GM21529 (cell line): ENCODE measurements around the gene SDK1.

ENCODE experiments used
- ATAC-seq: cut with Tn5 transposase; IDR thresholded peaks from one replicate; pipeline ENCODE4 v1.9.1; 2021; ENCODE audit not compliant: unreplicated experiment

The SDK1 gene

GRCh38 chr7:4028221-4028620 lies 727.2 kb downstream of the SDK1 start:
- ATAC-seq, result no peak

GRCh38 chr7:4029941-4030340 lies 728.9 kb downstream of the SDK1 start:
- no peak for ATAC-seq

GRCh38 chr7:4030346-4030950 lies 729.4 kb downstream of the SDK1 start:
- no peak for ATAC-seq

GRCh38 chr7:4033996-4034395 lies 732.9 kb downstream of the SDK1 start:
- no peak for ATAC-seq

GRCh38 chr7:4037308-4037707 lies 736.3 kb downstream of the SDK1 start:
- no peak for ATAC-seq

GRCh38 chr7:4037877-4038276 lies 736.8 kb downstream of the SDK1 start:
- ATAC-seq, result no peak

GRCh38 chr7:4040109-4040928 lies 739.3 kb downstream of the SDK1 start:
- ATAC-seq, result no peak

GRCh38 chr7:4042402-4043045 lies 741.5 kb downstream of the SDK1 start:
- no peak for ATAC-seq

- no peak for ATAC-seq
Observed at GRCh38 chr7:4043988-4044387, 742.9 kb downstream of the SDK1 start.

- ATAC-seq, result no peak
Observed at GRCh38 chr7:4045450-4045849, 744.4 kb downstream of the SDK1 start.

- no peak for ATAC-seq
Observed at GRCh38 chr7:4045975-4046374, 744.9 kb downstream of the SDK1 start.

- no peak for ATAC-seq
Observed at GRCh38 chr7:4048336-4048735, 747.3 kb downstream of the SDK1 start.

- no peak for ATAC-seq
Observed at GRCh38 chr7:4049202-4049601, 748.1 kb downstream of the SDK1 start.

GRCh38 chr7:4050126-4050660 lies 749.1 kb downstream of the SDK1 start:
- ATAC-seq, result no peak

- ATAC-seq, result no peak
Observed at GRCh38 chr7:4051696-4052095, 750.6 kb downstream of the SDK1 start.

GRCh38 chr7:4052130-4052529 lies 751.1 kb downstream of the SDK1 start:
- no peak for ATAC-seq

GRCh38 chr7:4054158-4054557 lies 753.1 kb downstream of the SDK1 start:
- ATAC-seq, result no peak

GRCh38 chr7:4056552-4057288 lies 755.7 kb downstream of the SDK1 start:
- no peak for ATAC-seq

- no peak for ATAC-seq
Observed at GRCh38 chr7:4057289-4057616, 756.2 kb downstream of the SDK1 start.

GRCh38 chr7:4058158-4058557 lies 757.1 kb downstream of the SDK1 start:
- no peak for ATAC-seq

GRCh38 chr7:4065190-4065589 lies 764.1 kb downstream of the SDK1 start:
- no peak for ATAC-seq
